Neural cell (in vitro differentiated cells): Measurements from ENCODE around the gene ARHGEF7. TPM values are rescaled to one million over a fixed set of nuclear protein-coding genes. Genes with fewer than 3 reads are reported as not detected.
"Not testable (repeated sequence)": the region's sequence is repeated elsewhere in the genome, so short reads cannot be mapped to it uniquely, and the experiment has no call there.

Experiments used
- H2AFZ ChIP-seq: fragments of 200-600, 300-800 bp; sonication (generic), shearing (Covaris generic); 2 replicates; pipeline ENCODE4 v1.6.0; 2014; ENCODE audit warnings: low read depth, mild to moderate bottlenecking, antibody characterized with exemption, low read length, moderate library complexity
- H3F3A ChIP-seq: fragments of 200-600 bp; shearing (Covaris generic); 2 replicates; pipeline ENCODE4 v1.6.1; 2016; ENCODE audit warnings: mild to moderate bottlenecking, moderate library complexity, mixed read lengths, antibody characterized with exemption, low read length; ENCODE audit not compliant: insufficient read depth, poor library complexity, severe bottlenecking
- H3K27ac ChIP-seq: fragments of 200-600, 300-800 bp; sonication (generic), shearing (Covaris generic); 2 replicates; pipeline ENCODE4 v1.5.1; 2014; ENCODE audit warnings: mild to moderate bottlenecking, low read length, moderate library complexity
- H3K27me3 ChIP-seq: fragments of 300-800, 200-600 bp; sonication (generic), shearing (Covaris generic); 2 replicates; pipeline ENCODE4 v1.6.0; 2014; ENCODE audit warnings: mild to moderate bottlenecking, low read depth, low read length, moderate library complexity; ENCODE audit not compliant: insufficient read depth
- H3K36me3 ChIP-seq: fragments of 300-800, 200-600 bp; sonication (generic), shearing (Covaris generic); 2 replicates; pipeline ENCODE4 v1.5.1; 2014; ENCODE audit warnings: mild to moderate bottlenecking, antibody characterized with exemption, low read length, moderate library complexity; ENCODE audit not compliant: insufficient read depth
- H3K4me2 ChIP-seq: fragments of 300-800, 200-600 bp; sonication (generic), shearing (Covaris generic); 2 replicates; pipeline ENCODE4 v1.6.0; 2014; ENCODE audit warnings: mild to moderate bottlenecking, low read length
- H3K4me3 ChIP-seq: fragments of 300-800, 200-600 bp; sonication (generic), shearing (Covaris generic); 2 replicates; pipeline ENCODE4 v1.5.1; 2014; ENCODE audit warnings: mild to moderate bottlenecking, low read length, moderate library complexity
- H3K79me2 ChIP-seq: fragments of 200-600 bp; shearing (Covaris generic); replicated peaks from 2 replicates; pipeline ENCODE4 v1.6.0; 2014; ENCODE audit warnings: mild to moderate bottlenecking, low read length, moderate library complexity; ENCODE audit not compliant: insufficient read depth
- H3K9ac ChIP-seq: fragments of 300-800, 200-600 bp; sonication (generic), shearing (Covaris generic); 2 replicates; pipeline ENCODE4 v1.6.1; 2016; ENCODE audit warnings: mild to moderate bottlenecking, low read length, mixed read lengths
- H3K9me2 ChIP-seq: fragments of 200-600 bp; shearing (Covaris generic); 2 replicates; pipeline ENCODE4 v1.6.1; 2016; ENCODE audit warnings: mild to moderate bottlenecking, low read length, mixed read lengths; ENCODE audit not compliant: insufficient read depth
- H3K9me3 ChIP-seq: fragments of 200-600, 300-800 bp; sonication (generic), shearing (Covaris generic); 2 replicates; pipeline ENCODE4 v1.6.1; 2016; ENCODE audit warnings: mild to moderate bottlenecking, mixed run types, low read length, moderate library complexity, mixed read lengths
- H4K20me1 ChIP-seq: fragments of 200-600 bp; shearing (Covaris generic); 2 replicates; pipeline ENCODE4 v1.6.1; 2016; ENCODE audit warnings: mild to moderate bottlenecking, mixed run types; ENCODE audit not compliant: insufficient read depth
- EP300 ChIP-seq: fragments of 450-650 bp; conservative IDR thresholded peaks from 2 replicates; pipeline ENCODE4 v1.6.1; 2014; ENCODE audit warnings: antibody characterized with exemption, mild to moderate bottlenecking, moderate library complexity; ENCODE audit not compliant: poor library complexity, severe bottlenecking
- EZH2 ChIP-seq: fragments of 200-600, 300-800 bp; shearing (Covaris generic), sonication (generic); IDR thresholded peaks from 2 replicates; pipeline ENCODE4 v1.6.1; 2014; ENCODE audit warnings: antibody characterized with exemption, low read length, borderline replicate concordance, mild to moderate bottlenecking; ENCODE audit not compliant: insufficient read depth, poor library complexity, severe bottlenecking
- MXI1 ChIP-seq: fragments of 450-650 bp; conservative IDR thresholded peaks from 2 replicates; pipeline ENCODE4 v1.6.1; 2014; ENCODE audit warnings: antibody characterized with exemption, mild to moderate bottlenecking; ENCODE audit not compliant: poor library complexity, severe bottlenecking
- POLR2AphosphoS5 ChIP-seq: IDR thresholded peaks from 2 replicates; pipeline ENCODE4 v1.6.1; 2012
- RAD21 ChIP-seq: fragments of 450-650 bp; conservative IDR thresholded peaks from 2 replicates; pipeline ENCODE4 v1.6.1; 2014; ENCODE audit warnings: antibody characterized with exemption, mild to moderate bottlenecking, moderate library complexity
- SMC3 ChIP-seq: fragments of 450-650 bp; conservative IDR thresholded peaks from 2 replicates; pipeline ENCODE4 v1.6.1; 2014; ENCODE audit warnings: antibody characterized with exemption, mild to moderate bottlenecking, moderate library complexity; ENCODE audit not compliant: poor library complexity
- TAF1 ChIP-seq: IDR thresholded peaks from 2 replicates; pipeline ENCODE4 v1.6.1; 2012; ENCODE audit warnings: low read depth
- polyA plus RNA-seq: library from polyadenylated mRNA; depleted of rRNA; stranded (reverse); fragments of >200 nt; gene quantifications from 2 replicates; pipeline ENCODE4 v1.2.3, GENCODE V29; 2014
- TF ChIP-seq, protein P1 (sequence below): IDR thresholded peaks from 2 replicates; pipeline ENCODE4 v1.6.1; 2012; ENCODE audit warnings: borderline replicate concordance
- TF ChIP-seq, protein P2 (sequence below): fragments of 450-650 bp; IDR thresholded peaks from 2 replicates; pipeline ENCODE4 v1.5.1; 2014; ENCODE audit warnings: antibody characterized with exemption, mild to moderate bottlenecking, moderate library complexity; ENCODE audit not compliant: poor library complexity, severe bottlenecking

Gene ARHGEF7
- polyA plus RNA-seq, 1 donor from 2014 or later, result 155 TPM

DNA sequence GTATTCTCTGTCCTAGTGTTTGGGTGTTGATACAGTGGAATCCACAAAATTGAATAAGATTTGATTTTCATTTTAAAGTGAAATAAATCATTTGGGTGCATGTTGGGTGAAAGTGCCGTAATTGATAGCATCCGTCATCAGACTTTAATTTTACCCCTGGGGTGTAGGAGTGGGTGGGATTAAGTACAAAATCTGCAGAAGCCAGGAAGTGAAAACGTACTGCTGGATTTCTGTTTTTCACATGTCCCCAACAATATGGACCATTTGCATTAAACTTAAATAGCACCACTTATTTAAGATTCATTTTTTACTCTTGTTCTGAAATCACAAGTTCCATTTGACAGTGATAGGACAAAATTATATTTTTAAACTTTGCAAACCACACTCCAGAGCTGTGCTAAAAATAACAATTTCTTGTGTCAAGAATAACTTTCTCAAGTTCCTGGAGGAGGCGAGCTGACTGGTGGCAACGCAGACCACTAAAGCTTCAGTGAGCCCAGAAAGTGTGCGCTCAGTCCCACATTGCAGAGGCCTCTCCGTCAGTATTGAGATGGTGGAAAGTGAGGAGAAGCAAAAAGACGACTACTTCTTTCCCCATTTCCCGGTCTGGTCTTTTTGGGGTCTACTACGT lies 71.3 kb downstream of the ARHGEF7 start:
- H4K20me1 ChIP-seq, result no peaks in the 10 kb centered on the region
- H3K36me3 ChIP-seq, result no peaks in the 10 kb centered on the region
- no peak overlapping the region for H2AFZ ChIP-seq
- no peak overlapping the region for H3K27ac ChIP-seq
- H3K9me2 ChIP-seq, result no peaks in the 10 kb centered on the region
- TF ChIP-seq TAF1 (no peak), RAD21 (no peak), EP300 (no peak), POLR2AphosphoS5 (no peak), SMC3 (no peak), EZH2 (no peak), MXI1 (no peak)
- TF ChIP-seq, protein P1, sequence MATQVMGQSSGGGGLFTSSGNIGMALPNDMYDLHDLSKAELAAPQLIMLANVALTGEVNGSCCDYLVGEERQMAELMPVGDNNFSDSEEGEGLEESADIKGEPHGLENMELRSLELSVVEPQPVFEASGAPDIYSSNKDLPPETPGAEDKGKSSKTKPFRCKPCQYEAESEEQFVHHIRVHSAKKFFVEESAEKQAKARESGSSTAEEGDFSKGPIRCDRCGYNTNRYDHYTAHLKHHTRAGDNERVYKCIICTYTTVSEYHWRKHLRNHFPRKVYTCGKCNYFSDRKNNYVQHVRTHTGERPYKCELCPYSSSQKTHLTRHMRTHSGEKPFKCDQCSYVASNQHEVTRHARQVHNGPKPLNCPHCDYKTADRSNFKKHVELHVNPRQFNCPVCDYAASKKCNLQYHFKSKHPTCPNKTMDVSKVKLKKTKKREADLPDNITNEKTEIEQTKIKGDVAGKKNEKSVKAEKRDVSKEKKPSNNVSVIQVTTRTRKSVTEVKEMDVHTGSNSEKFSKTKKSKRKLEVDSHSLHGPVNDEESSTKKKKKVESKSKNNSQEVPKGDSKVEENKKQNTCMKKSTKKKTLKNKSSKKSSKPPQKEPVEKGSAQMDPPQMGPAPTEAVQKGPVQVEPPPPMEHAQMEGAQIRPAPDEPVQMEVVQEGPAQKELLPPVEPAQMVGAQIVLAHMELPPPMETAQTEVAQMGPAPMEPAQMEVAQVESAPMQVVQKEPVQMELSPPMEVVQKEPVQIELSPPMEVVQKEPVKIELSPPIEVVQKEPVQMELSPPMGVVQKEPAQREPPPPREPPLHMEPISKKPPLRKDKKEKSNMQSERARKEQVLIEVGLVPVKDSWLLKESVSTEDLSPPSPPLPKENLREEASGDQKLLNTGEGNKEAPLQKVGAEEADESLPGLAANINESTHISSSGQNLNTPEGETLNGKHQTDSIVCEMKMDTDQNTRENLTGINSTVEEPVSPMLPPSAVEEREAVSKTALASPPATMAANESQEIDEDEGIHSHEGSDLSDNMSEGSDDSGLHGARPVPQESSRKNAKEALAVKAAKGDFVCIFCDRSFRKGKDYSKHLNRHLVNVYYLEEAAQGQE, result no peak
- TF ChIP-seq, protein P2, sequence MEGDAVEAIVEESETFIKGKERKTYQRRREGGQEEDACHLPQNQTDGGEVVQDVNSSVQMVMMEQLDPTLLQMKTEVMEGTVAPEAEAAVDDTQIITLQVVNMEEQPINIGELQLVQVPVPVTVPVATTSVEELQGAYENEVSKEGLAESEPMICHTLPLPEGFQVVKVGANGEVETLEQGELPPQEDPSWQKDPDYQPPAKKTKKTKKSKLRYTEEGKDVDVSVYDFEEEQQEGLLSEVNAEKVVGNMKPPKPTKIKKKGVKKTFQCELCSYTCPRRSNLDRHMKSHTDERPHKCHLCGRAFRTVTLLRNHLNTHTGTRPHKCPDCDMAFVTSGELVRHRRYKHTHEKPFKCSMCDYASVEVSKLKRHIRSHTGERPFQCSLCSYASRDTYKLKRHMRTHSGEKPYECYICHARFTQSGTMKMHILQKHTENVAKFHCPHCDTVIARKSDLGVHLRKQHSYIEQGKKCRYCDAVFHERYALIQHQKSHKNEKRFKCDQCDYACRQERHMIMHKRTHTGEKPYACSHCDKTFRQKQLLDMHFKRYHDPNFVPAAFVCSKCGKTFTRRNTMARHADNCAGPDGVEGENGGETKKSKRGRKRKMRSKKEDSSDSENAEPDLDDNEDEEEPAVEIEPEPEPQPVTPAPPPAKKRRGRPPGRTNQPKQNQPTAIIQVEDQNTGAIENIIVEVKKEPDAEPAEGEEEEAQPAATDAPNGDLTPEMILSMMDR, result no peak
- no peak overlapping the region for H3K9ac ChIP-seq
- H3K9me3 ChIP-seq, result no peaks in the 10 kb centered on the region
- H3K4me2 ChIP-seq, result no peak overlapping the region
- H3K79me2 ChIP-seq, result peaks cover 77% of the 10 kb centered on the region
- H3F3A ChIP-seq, result no peaks in the 10 kb centered on the region
- no peak overlapping the region for H3K4me3 ChIP-seq
- no peaks in the 10 kb centered on the region for H3K27me3 ChIP-seq

DNA sequence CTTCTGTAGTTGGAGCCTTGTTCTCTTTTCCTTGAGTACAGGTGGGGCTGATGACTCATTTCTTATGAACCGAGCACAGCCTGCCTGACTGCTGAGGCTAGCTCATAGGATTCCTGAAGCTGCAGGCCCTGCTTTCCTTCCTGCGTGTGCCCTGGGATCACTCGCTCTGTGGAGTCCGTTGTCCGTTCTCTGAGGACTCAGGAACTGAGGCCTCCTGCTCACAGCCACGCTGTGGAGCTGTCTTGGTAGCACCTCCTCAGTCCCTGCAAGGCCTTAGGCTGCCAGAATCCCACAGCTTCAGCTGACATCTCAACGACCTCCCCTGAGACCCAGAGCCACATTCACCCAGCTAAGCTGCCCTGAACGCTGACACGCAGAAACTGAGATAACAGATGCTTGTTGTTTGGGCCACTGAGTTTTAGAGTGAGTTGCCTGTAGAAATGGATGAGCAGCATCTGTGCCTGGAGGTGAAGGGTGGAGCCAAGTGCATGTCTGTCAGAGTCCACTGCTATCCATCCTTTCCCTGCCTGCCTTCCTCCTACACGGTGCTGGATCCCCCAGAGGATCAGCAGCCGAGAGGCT lies 72.9 kb downstream of the ARHGEF7 start:
- Histone ChIP-seq H3K4me3 (peak overlapping the region; percentile 28), H3K27me3 (no peaks in the 10 kb centered on the region), H4K20me1 (no peaks in the 10 kb centered on the region), H3K4me2 (no peak overlapping the region), H3K36me3 (no peaks in the 10 kb centered on the region), H3K9me3 (no peaks in the 10 kb centered on the region), H3K27ac (peak overlapping the region; percentile 29), H3K79me2 (peaks cover 64% of the 10 kb centered on the region), H3F3A (no peaks in the 10 kb centered on the region), H2AFZ (no peak overlapping the region), H3K9me2 (no peaks in the 10 kb centered on the region), H3K9ac (peak overlapping the region; percentile 5)
- TF ChIP-seq, protein P2, result no peak
- TF ChIP-seq RAD21, result no peak
- TF ChIP-seq EZH2, result no peak
- no peak for TF ChIP-seq EP300
- TF ChIP-seq POLR2AphosphoS5, result no peak
- TF ChIP-seq TAF1, result no peak
- no peak for TF ChIP-seq MXI1
- TF ChIP-seq, protein P1, result no peak
- no peak for TF ChIP-seq SMC3

DNA sequence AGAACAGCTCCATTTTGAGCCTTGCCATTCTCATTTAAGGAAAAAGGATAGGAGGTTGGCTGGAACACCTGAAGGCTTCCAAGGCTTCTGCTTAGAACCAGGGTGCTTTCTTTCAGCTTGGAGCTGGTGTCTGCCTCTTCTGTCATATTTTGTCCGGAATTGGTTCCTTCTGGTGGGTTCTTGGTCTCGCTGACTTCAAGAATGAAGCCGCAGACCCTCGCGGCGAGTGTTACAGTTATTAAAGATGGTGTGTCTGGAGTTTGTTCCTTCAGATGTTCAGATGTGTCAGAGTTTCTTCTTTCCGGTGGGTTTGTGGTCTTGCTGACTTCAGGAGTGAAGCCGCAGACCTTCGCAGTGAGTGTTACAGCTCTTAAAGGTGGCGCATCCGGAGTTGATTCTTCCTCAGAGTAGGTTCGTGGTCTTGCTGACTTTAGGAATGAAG lies 74.0 kb downstream of the ARHGEF7 start:
- not testable (repeated sequence) for H3K9me2 ChIP-seq, H3F3A ChIP-seq, H3K4me3 ChIP-seq, H3K36me3 ChIP-seq, H3K27me3 ChIP-seq, H3K9ac ChIP-seq, H3K27ac ChIP-seq, H3K4me2 ChIP-seq, H2AFZ ChIP-seq, H4K20me1 ChIP-seq, H3K9me3 ChIP-seq
- peaks cover 54% of the 10 kb centered on the region for H3K79me2 ChIP-seq
